DOHH2 (cell line): ENCODE results near the gene SLC45A1.

ENCODE experiments used
- EZH2phosphoT487 ChIP-seq: fragments of 200-600 bp; sonication (generic); IDR thresholded peaks from 2 replicates; pipeline ENCODE4 v1.6.1; 2017; ENCODE audit warnings: borderline replicate concordance, mild to moderate bottlenecking, antibody characterized with exemption, low read length, moderate library complexity, mixed read lengths
- TF ChIP-seq, protein P1 (sequence below): fragments of 200-600 bp; sonication (generic); IDR thresholded peaks from one replicate; pipeline ENCODE4 v1.5.1; 2014; ENCODE audit warnings: antibody characterized with exemption, mild to moderate bottlenecking, low read depth, low read length; ENCODE audit not compliant: poor library complexity, severe bottlenecking

DNA sequence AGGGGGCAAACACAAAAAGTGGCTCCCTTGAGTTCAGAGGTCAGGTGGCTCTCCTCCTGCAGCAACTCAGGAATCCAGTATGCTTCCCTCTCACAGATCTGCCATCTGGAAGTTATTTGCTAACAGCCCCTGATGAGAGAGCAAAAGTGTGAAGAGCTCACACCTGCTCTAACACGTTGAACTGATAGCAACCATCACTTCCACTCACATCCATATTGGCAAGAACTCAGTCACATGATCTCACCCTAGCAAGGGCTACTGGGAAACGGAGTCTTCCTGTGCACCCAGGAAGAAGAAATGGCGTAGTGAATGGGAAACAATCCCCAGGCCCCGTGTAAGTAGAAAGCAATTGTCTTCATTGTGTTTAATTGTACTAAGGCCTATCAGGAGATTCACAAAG is 20.7 kb upstream of the SLC45A1 start:
- TF ChIP-seq, protein P1, sequence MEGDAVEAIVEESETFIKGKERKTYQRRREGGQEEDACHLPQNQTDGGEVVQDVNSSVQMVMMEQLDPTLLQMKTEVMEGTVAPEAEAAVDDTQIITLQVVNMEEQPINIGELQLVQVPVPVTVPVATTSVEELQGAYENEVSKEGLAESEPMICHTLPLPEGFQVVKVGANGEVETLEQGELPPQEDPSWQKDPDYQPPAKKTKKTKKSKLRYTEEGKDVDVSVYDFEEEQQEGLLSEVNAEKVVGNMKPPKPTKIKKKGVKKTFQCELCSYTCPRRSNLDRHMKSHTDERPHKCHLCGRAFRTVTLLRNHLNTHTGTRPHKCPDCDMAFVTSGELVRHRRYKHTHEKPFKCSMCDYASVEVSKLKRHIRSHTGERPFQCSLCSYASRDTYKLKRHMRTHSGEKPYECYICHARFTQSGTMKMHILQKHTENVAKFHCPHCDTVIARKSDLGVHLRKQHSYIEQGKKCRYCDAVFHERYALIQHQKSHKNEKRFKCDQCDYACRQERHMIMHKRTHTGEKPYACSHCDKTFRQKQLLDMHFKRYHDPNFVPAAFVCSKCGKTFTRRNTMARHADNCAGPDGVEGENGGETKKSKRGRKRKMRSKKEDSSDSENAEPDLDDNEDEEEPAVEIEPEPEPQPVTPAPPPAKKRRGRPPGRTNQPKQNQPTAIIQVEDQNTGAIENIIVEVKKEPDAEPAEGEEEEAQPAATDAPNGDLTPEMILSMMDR, result no peak
- TF ChIP-seq EZH2phosphoT487, result no peak
